ENCODE measurements around the gene METTL8.

The METTL8 gene

GRCh38 chr2:171404719-171405118 lies 29.1 kb downstream of the METTL8 start:
- DNase-seq (ENCODE audit: low read depth in 1 of 2, low spot score in 1 of 2): no peak
- H3K4me3 ChIP-seq (replicated peaks; ENCODE audit: insufficient read depth, low read length): no peak overlapping the region
- H3K27ac ChIP-seq (replicated peaks): no peak overlapping the region
- H3K27me3 ChIP-seq (ENCODE audit: insufficient read depth, poor library complexity, severe bottlenecking): no peaks in the 10 kb centered on the region
- TF ChIP-seq CTCF (IDR thresholded peaks at IDR 0.05; ENCODE audit: insufficient read depth, low read length) (no peak), REST (IDR thresholded peaks at IDR 0.05; ENCODE audit: insufficient replicate concordance, low read depth) (no peak), GABPA (IDR thresholded peaks at IDR 0.05; ENCODE audit: low read depth) (no peak), SPI1 (IDR thresholded peaks at IDR 0.05; ENCODE audit: borderline replicate concordance, low read depth) (no peak), POLR2AphosphoS5 (IDR thresholded peaks at IDR 0.05; ENCODE audit: low read depth) (no peak)

- H3K27me3 ChIP-seq (ENCODE audit: insufficient read depth, poor library complexity, severe bottlenecking): no peaks in the 10 kb centered on the region
- H3K27ac ChIP-seq (replicated peaks): no peak overlapping the region
- no peak for DNase-seq (ENCODE audit: low read depth in 1 of 2, low spot score in 1 of 2)
- TF ChIP-seq SPI1 (IDR thresholded peaks at IDR 0.05; ENCODE audit: borderline replicate concordance, low read depth): no peak
- TF ChIP-seq POLR2AphosphoS5 (IDR thresholded peaks at IDR 0.05; ENCODE audit: low read depth): no peak
- TF ChIP-seq CTCF (IDR thresholded peaks at IDR 0.05; ENCODE audit: insufficient read depth, low read length): no peak
- TF ChIP-seq GABPA (IDR thresholded peaks at IDR 0.05; ENCODE audit: low read depth): no peak
- TF ChIP-seq REST (IDR thresholded peaks at IDR 0.05; ENCODE audit: insufficient replicate concordance, low read depth): no peak
- no peak overlapping the region for H3K4me3 ChIP-seq (replicated peaks; ENCODE audit: insufficient read depth, low read length)
Measured at GRCh38 chr2:171404261-171404660, 29.5 kb downstream of the METTL8 start.

GRCh38 chr2:171402906-171403580 lies 30.7 kb downstream of the METTL8 start:
- DNase-seq (ENCODE audit: low read depth in 1 of 2, low spot score in 1 of 2): no peak
- Histone ChIP-seq H3K27ac (replicated peaks) (no peak overlapping the region), H3K4me3 (replicated peaks; ENCODE audit: insufficient read depth, low read length) (no peak overlapping the region), H3K27me3 (ENCODE audit: insufficient read depth, poor library complexity, severe bottlenecking) (no peaks in the 10 kb centered on the region)
- TF ChIP-seq CTCF (IDR thresholded peaks at IDR 0.05; ENCODE audit: insufficient read depth, low read length) (no peak), REST (IDR thresholded peaks at IDR 0.05; ENCODE audit: insufficient replicate concordance, low read depth) (no peak), SPI1 (IDR thresholded peaks at IDR 0.05; ENCODE audit: borderline replicate concordance, low read depth) (no peak), GABPA (IDR thresholded peaks at IDR 0.05; ENCODE audit: low read depth) (no peak)

Data from HL-60 (cell line).